SK-N-SH treated with all-trans-retinoic acid at 6 μM for 48 hours (cell line): ENCODE data around the gene GLDC.

Source experiments
- ARNTL ChIP-seq: fragments of 450-650 bp; formaldehyde crosslinking; IDR thresholded peaks from 2 replicates; pipeline ENCODE4 v1.5.0; 2020; ENCODE audit warnings: low read depth, mild to moderate bottlenecking, moderate library complexity, borderline replicate concordance
- ISL1 ChIP-seq: fragments of 250-450 bp; sonication (Bioruptor Pico); IDR thresholded peaks from 2 replicates; pipeline ENCODE4 v2.1.2; 2022; ENCODE audit warnings: mild to moderate bottlenecking, moderate library complexity
- OSR1 ChIP-seq: fragments of 250-450 bp; sonication (Bioruptor Pico); IDR thresholded peaks from 2 replicates; pipeline ENCODE4 v1.8.0; 2022; ENCODE audit warnings: moderate library complexity, mild to moderate bottlenecking, inconsistent platforms
- TOX ChIP-seq: fragments of 250-450 bp; sonication (Bioruptor Pico); IDR thresholded peaks from 2 replicates; pipeline ENCODE4 v1.8.0; 2021; ENCODE audit warnings: mild to moderate bottlenecking, moderate library complexity, borderline replicate concordance
- ZFP3 ChIP-seq: fragments of 250-450 bp; sonication (Bioruptor Pico); IDR thresholded peaks from 2 replicates; pipeline ENCODE4 v1.5.0; 2020; ENCODE audit warnings: mild to moderate bottlenecking, moderate library complexity
- ZFP30 ChIP-seq: fragments of 450-650 bp; formaldehyde crosslinking; IDR thresholded peaks from 2 replicates; pipeline ENCODE4 v1.5.0; 2022; ENCODE audit warnings: mild to moderate bottlenecking, moderate library complexity
- ZNF565 ChIP-seq: fragments of 450-650 bp; formaldehyde crosslinking; conservative IDR thresholded peaks from 2 replicates; pipeline ENCODE4 v1.5.0; 2020; ENCODE audit warnings: low read depth, mild to moderate bottlenecking, moderate library complexity
- TF ChIP-seq, protein P1 (sequence below): fragments of 250-450 bp; sonication (Bioruptor Pico); IDR thresholded peaks from 2 replicates; pipeline ENCODE4 v1.5.0; 2020; ENCODE audit warnings: mild to moderate bottlenecking, moderate library complexity
- TF ChIP-seq, protein P2 (sequence below): fragments of 250-450 bp; sonication (Bioruptor Pico); IDR thresholded peaks from 2 replicates; pipeline ENCODE4 v1.5.1; 2020; ENCODE audit warnings: low read depth, mild to moderate bottlenecking, moderate library complexity
- TF ChIP-seq, protein P3 (sequence below): fragments of 250-450 bp; sonication (Bioruptor Pico); IDR thresholded peaks from 2 replicates; pipeline ENCODE4 v1.8.0; 2020; ENCODE audit warnings: mild to moderate bottlenecking, moderate library complexity, borderline replicate concordance
- TF ChIP-seq, protein P4 (sequence below): fragments of 250-450 bp; sonication (Bioruptor Pico); IDR thresholded peaks from 2 replicates; pipeline ENCODE4 v1.5.1; 2021; ENCODE audit warnings: mild to moderate bottlenecking, moderate library complexity

DNA sequence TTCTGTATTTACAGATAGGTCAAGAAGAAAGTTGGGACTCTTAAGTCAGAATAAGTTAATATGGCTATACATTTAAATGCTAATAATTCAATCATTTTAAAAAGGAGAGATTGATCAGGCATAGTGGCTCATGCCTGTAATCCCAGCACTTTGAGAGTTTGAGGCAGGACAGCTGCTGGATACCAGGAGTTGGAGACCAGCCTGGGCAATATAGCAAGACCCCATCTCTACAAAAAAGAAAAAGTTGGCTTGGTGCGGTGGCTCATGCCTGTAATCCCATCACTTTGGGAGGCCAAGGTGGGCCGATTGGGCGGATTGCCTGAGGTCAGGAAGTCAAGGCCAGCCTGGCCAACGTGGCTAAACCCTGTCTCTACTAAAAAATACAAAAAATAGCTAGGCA, 15.0 kb upstream of the GLDC start:
- TF ChIP-seq, protein P1, sequence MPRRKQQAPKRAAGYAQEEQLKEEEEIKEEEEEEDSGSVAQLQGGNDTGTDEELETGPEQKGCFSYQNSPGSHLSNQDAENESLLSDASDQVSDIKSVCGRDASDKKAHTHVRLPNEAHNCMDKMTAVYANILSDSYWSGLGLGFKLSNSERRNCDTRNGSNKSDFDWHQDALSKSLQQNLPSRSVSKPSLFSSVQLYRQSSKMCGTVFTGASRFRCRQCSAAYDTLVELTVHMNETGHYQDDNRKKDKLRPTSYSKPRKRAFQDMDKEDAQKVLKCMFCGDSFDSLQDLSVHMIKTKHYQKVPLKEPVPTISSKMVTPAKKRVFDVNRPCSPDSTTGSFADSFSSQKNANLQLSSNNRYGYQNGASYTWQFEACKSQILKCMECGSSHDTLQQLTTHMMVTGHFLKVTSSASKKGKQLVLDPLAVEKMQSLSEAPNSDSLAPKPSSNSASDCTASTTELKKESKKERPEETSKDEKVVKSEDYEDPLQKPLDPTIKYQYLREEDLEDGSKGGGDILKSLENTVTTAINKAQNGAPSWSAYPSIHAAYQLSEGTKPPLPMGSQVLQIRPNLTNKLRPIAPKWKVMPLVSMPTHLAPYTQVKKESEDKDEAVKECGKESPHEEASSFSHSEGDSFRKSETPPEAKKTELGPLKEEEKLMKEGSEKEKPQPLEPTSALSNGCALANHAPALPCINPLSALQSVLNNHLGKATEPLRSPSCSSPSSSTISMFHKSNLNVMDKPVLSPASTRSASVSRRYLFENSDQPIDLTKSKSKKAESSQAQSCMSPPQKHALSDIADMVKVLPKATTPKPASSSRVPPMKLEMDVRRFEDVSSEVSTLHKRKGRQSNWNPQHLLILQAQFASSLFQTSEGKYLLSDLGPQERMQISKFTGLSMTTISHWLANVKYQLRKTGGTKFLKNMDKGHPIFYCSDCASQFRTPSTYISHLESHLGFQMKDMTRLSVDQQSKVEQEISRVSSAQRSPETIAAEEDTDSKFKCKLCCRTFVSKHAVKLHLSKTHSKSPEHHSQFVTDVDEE (CRISPR knock-in tag), result no peak
- TF ChIP-seq, protein P2, sequence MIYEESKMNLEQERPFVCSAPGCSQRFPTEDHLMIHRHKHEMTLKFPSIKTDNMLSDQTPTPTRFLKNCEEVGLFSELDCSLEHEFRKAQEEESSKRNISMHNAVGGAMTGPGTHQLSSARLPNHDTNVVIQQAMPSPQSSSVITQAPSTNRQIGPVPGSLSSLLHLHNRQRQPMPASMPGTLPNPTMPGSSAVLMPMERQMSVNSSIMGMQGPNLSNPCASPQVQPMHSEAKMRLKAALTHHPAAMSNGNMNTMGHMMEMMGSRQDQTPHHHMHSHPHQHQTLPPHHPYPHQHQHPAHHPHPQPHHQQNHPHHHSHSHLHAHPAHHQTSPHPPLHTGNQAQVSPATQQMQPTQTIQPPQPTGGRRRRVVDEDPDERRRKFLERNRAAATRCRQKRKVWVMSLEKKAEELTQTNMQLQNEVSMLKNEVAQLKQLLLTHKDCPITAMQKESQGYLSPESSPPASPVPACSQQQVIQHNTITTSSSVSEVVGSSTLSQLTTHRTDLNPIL (CRISPR knock-in tag), result no peak
- no peak for TF ChIP-seq ZFP3
- TF ChIP-seq, protein P3, sequence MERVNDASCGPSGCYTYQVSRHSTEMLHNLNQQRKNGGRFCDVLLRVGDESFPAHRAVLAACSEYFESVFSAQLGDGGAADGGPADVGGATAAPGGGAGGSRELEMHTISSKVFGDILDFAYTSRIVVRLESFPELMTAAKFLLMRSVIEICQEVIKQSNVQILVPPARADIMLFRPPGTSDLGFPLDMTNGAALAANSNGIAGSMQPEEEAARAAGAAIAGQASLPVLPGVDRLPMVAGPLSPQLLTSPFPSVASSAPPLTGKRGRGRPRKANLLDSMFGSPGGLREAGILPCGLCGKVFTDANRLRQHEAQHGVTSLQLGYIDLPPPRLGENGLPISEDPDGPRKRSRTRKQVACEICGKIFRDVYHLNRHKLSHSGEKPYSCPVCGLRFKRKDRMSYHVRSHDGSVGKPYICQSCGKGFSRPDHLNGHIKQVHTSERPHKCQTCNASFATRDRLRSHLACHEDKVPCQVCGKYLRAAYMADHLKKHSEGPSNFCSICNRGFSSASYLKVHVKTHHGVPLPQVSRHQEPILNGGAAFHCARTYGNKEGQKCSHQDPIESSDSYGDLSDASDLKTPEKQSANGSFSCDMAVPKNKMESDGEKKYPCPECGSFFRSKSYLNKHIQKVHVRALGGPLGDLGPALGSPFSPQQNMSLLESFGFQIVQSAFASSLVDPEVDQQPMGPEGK (CRISPR knock-in tag), result no peak
- TF ChIP-seq TOX, result no peak
- TF ChIP-seq ZFP30 (CRISPR knock-in tag), result no peak
- TF ChIP-seq, protein P4, sequence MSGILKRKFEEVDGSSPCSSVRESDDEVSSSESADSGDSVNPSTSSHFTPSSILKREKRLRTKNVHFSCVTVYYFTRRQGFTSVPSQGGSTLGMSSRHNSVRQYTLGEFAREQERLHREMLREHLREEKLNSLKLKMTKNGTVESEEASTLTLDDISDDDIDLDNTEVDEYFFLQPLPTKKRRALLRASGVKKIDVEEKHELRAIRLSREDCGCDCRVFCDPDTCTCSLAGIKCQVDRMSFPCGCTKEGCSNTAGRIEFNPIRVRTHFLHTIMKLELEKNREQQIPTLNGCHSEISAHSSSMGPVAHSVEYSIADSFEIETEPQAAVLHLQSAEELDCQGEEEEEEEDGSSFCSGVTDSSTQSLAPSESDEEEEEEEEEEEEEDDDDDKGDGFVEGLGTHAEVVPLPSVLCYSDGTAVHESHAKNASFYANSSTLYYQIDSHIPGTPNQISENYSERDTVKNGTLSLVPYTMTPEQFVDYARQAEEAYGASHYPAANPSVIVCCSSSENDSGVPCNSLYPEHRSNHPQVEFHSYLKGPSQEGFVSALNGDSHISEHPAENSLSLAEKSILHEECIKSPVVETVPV, result no peak
- no peak for TF ChIP-seq ISL1 (CRISPR knock-in tag)
- TF ChIP-seq OSR1 (CRISPR knock-in tag), result no peak
- TF ChIP-seq ZNF565 (CRISPR knock-in tag), result no peak
- TF ChIP-seq ARNTL (CRISPR knock-in tag), result no peak
